GM21717 (cell line): ENCODE data around the gene PAM.
"Not testable (repeated sequence)": the region's sequence is repeated elsewhere in the genome, so short reads cannot be mapped to it uniquely, and the experiment has no call there.

Experiments
- ATAC-seq: cut with Tn5 transposase; IDR thresholded peaks from one replicate; pipeline ENCODE4 v1.9.1; 2021; ENCODE audit warnings: mild to moderate bottlenecking, moderate library complexity; ENCODE audit not compliant: unreplicated experiment

PAM gene

GRCh38 chr5:102750151-102750834, 4.8 kb upstream of the PAM start:
- ATAC-seq: no peak

GRCh38 chr5:102751903-102752376, 3.2 kb upstream of the PAM start:
- not testable (repeated sequence) for ATAC-seq

GRCh38 chr5:102753889-102754766, 977 bp upstream of the PAM start:
- ATAC-seq: no peak

GRCh38 chr5:102755686-102756371, 724 bp downstream of the PAM start:
- ATAC-seq: peak; percentile 76

- no peak for ATAC-seq
Measured at GRCh38 chr5:102758576-102758975, 3.5 kb downstream of the PAM start.

- no peak for ATAC-seq
Measured at GRCh38 chr5:102759289-102759688, 4.2 kb downstream of the PAM start.

- ATAC-seq: no peak
Measured at GRCh38 chr5:102759700-102760099, 4.6 kb downstream of the PAM start.

GRCh38 chr5:102760815-102761214, 5.7 kb downstream of the PAM start:
- no peak for ATAC-seq

- peak; percentile 83 for ATAC-seq
Measured at GRCh38 chr5:102762095-102762534, 7.0 kb downstream of the PAM start.

- peak; percentile 28 for ATAC-seq
Measured at GRCh38 chr5:102762562-102763227, 7.6 kb downstream of the PAM start.

- no peak for ATAC-seq
Measured at GRCh38 chr5:102763734-102764133, 8.6 kb downstream of the PAM start.

- no peak for ATAC-seq
Measured at GRCh38 chr5:102764381-102765004, 9.4 kb downstream of the PAM start.

- ATAC-seq: no peak
Measured at GRCh38 chr5:102765350-102765749, 10.2 kb downstream of the PAM start.

- ATAC-seq: no peak
Measured at GRCh38 chr5:102766295-102767090, 11.4 kb downstream of the PAM start.

GRCh38 chr5:102767862-102768261, 12.8 kb downstream of the PAM start:
- no peak for ATAC-seq

- no peak for ATAC-seq
Measured at GRCh38 chr5:102770803-102771202, 15.7 kb downstream of the PAM start.

- no peak for ATAC-seq
Measured at GRCh38 chr5:102771435-102771834, 16.3 kb downstream of the PAM start.

- no peak for ATAC-seq
Measured at GRCh38 chr5:102772273-102772672, 17.2 kb downstream of the PAM start.

- ATAC-seq: no peak
Measured at GRCh38 chr5:102773133-102773532, 18.0 kb downstream of the PAM start.

- ATAC-seq: not testable (repeated sequence)
Measured at GRCh38 chr5:102775756-102776155, 20.7 kb downstream of the PAM start.
